GM12874 (cell line): Measurements from ENCODE around the gene TBC1D8B.

ENCODE experiments used
- CTCF ChIP-seq: IDR thresholded peaks from 2 replicates; pipeline ENCODE4 v1.5.1; 2011; ENCODE audit warnings: low read depth, mild to moderate bottlenecking, control low read depth, low read length, moderate library complexity; ENCODE audit not compliant: insufficient read depth

The TBC1D8B gene

GRCh38 chrX:106917830-106918500 is 115.5 kb downstream of the TBC1D8B start:
- TF ChIP-seq CTCF = no peak

GRCh38 chrX:106919932-106920452 is 117.5 kb downstream of the TBC1D8B start, which contains the start of gene CLDN2:
Gene CLDN2, plus strand, starts transcription at chrX:106920402. Its CDS starts 7,827 bp downstream, at chrX:106928229.
- TF ChIP-seq CTCF = no peak

GRCh38 chrX:106921637-106922036 is 119.2 kb downstream of the TBC1D8B start:
- TF ChIP-seq CTCF = no peak
